Coronary artery (tissue), 2 donors: ENCODE measurements around the gene CNDP2.

Experiments used
- DNase-seq: peaks from one replicate; pipeline ENCODE4 v3.0.0-alpha.2; 2017; ENCODE audit warnings: low spot score
- H3K27ac ChIP-seq, 2 donors: fragments of 200-600 bp; sonication (generic); one replicate each; pipeline ENCODE4 v1.5.1; 2016 to 2019
- H3K4me3 ChIP-seq: fragments of 200-600 bp; sonication (generic); 2 replicates; pipeline ENCODE4 v1.5.1; 2016; ENCODE audit warnings: mild to moderate bottlenecking, moderate library complexity
- CTCF ChIP-seq: fragments of 200-600 bp; sonication (generic); IDR thresholded peaks from one replicate; pipeline ENCODE4 v1.5.1; 2019; ENCODE audit warnings: antibody characterized with exemption

CNDP2 gene

GRCh38 chr18:74507097-74507881 lies 11.1 kb downstream of the CNDP2 start:
- no peak overlapping the region for H3K4me3 ChIP-seq
- no peak overlapping the region for H3K27ac ChIP-seq
- TF ChIP-seq CTCF: no peak
- DNase-seq: peak; percentile 61

- DNase-seq: no peak
- Histone ChIP-seq H3K27ac (no peak overlapping the region), H3K4me3 (no peak overlapping the region)
- no peak for TF ChIP-seq CTCF
These were observed 11.8 kb downstream of the CNDP2 start for GRCh38 chr18:74507927-74508326.

GRCh38 chr18:74508366-74508765 lies 12.2 kb downstream of the CNDP2 start:
- H3K4me3 ChIP-seq: no peak overlapping the region
- no peak for DNase-seq
- TF ChIP-seq CTCF: no peak
- no peak overlapping the region for H3K27ac ChIP-seq

GRCh38 chr18:74508821-74509225 lies 12.7 kb downstream of the CNDP2 start:
- Histone ChIP-seq H3K27ac (no peak overlapping the region), H3K4me3 (no peak overlapping the region)
- peak; percentile 12 for DNase-seq
- no peak for TF ChIP-seq CTCF

- Histone ChIP-seq H3K4me3 (no peak overlapping the region), H3K27ac (no peak overlapping the region)
- no peak for TF ChIP-seq CTCF
- DNase-seq: peak; percentile 58
These were observed 13.9 kb downstream of the CNDP2 start for GRCh38 chr18:74509856-74510769.

- no peak for TF ChIP-seq CTCF
- no peak overlapping the region for H3K27ac ChIP-seq
- H3K4me3 ChIP-seq: no peak overlapping the region
- DNase-seq: no peak
These were observed 14.6 kb downstream of the CNDP2 start for GRCh38 chr18:74510770-74511095.
